Lung (tissue), 12 donors: ENCODE measurements around the gene TSPAN5. TPM values are rescaled to one million over a fixed set of nuclear protein-coding genes. Genes with fewer than 3 reads are reported as not detected.
A peak's percentile ranks its signal among the peaks of the same experiment; 100 is the strongest.

ENCODE experiments used
- ATAC-seq: fragments of 200-7000 bp; cut with Tn5 transposase; one replicate; pipeline ENCODE4 v1.9.1; 2020; ENCODE audit warnings: moderate number of reproducible peaks; ENCODE audit not compliant: insufficient read depth, low FRiP score
- DNase-seq, 3 donors: peaks; one replicate each; pipeline ENCODE4 v3.0.0-alpha.2; 2013 to 2017
- H3K27ac ChIP-seq, 2 donors: one replicate each; pipeline ENCODE4 v1.5.1; 2013; ENCODE audit warnings: mild to moderate bottlenecking in 2 of 2, moderate library complexity in 2 of 2, control low read depth in 1 of 2, inconsistent platforms in 1 of 2, low read depth in 1 of 2, low read length in 1 of 2
- H3K27me3 ChIP-seq, 3 donors: one replicate each; pipeline ENCODE4 v1.5.1; 2013; ENCODE audit warnings: low read length in 2 of 3; ENCODE audit not compliant: control insufficient read depth in 3 of 3, insufficient read depth in 3 of 3
- H3K36me3 ChIP-seq, 4 donors: one replicate each; pipeline ENCODE4 v1.5.1; 2013; ENCODE audit warnings: low read length in 4 of 4, mild to moderate bottlenecking in 1 of 4, moderate library complexity in 1 of 4; ENCODE audit not compliant: control insufficient read depth in 4 of 4, insufficient read depth in 4 of 4
- H3K4me1 ChIP-seq, 5 donors: one replicate each; pipeline ENCODE4 v1.5.1; 2013; ENCODE audit warnings: low read length in 5 of 5, mild to moderate bottlenecking in 2 of 5, moderate library complexity in 1 of 5; ENCODE audit not compliant: control insufficient read depth in 5 of 5, insufficient read depth in 5 of 5
- H3K4me3 ChIP-seq: one replicate; pipeline ENCODE4 v1.5.1; 2013; ENCODE audit warnings: mild to moderate bottlenecking, control low read depth, moderate library complexity
- H3K9ac ChIP-seq, 2 donors: one replicate each; pipeline ENCODE4 v1.5.1; 2013; ENCODE audit warnings: low read length in 2 of 2, control low read depth in 1 of 2; ENCODE audit not compliant: insufficient read depth in 1 of 2
- H3K9me3 ChIP-seq, 4 donors: one replicate each; pipeline ENCODE4 v1.5.1; 2013; ENCODE audit warnings: low read length in 3 of 4, mild to moderate bottlenecking in 1 of 4, moderate library complexity in 1 of 4; ENCODE audit not compliant: control insufficient read depth in 4 of 4, insufficient read depth in 3 of 4
- WGBS, 2 donors: extraction: QIAGEN DNeasy Blood & Tissue Kit; methylation state at CpG; one replicate each; pipeline ENCODE4 v1.1.7; 2013; 5-methylcytosine and 5-hydroxymethylcytosine counted together
- polyA plus RNA-seq, 2 donors: library from polyadenylated mRNA; stranded (reverse); fragments of 200-250 nt; gene quantifications; one replicate each; pipeline ENCODE4 v1.2.1, GENCODE V29; 2013
- total RNA-seq, 2 donors: library from RNA; depleted of rRNA in 1 of 2; stranded (reverse); fragments of >200 nt in 1 of 2; gene quantifications; one replicate each; pipeline ENCODE4 v1.2.1, GENCODE V29; 2014 to 2021
- TF ChIP-seq, protein P1 (sequence below): IDR thresholded peaks from 2 replicates; pipeline ENCODE4 v1.5.1; 2012; ENCODE audit warnings: mild to moderate bottlenecking; ENCODE audit errors: control extremely low read depth, extremely low read depth
- donor health status: control.
- donor health status: control.
- donor health status: Bipolar disorder and iron deficiency.
- donor health status: healthy.
- donor health status: DM: yes; HTN: yes; CAD: no.

TSPAN5 gene
- total and polyA plus RNA-seq, 4 donors, result 1.8 to 24.5 (median 6.3) TPM

GRCh38 chr4:98630737-98631454 is 27.5 kb downstream of the TSPAN5 start:
- no peak overlapping the region for H3K27ac ChIP-seq
- WGBS, 2 donors, result 86 to 91% methylated on average over 8 of the region's 8 CpGs
- H3K27me3 ChIP-seq, result no peaks in the 10 kb centered on the region
- peaks cover 0 to 7% (median 5%) of the 10 kb centered on the region in 5 donors for H3K4me1 ChIP-seq
- no peaks in the 10 kb centered on the region for H3K36me3 ChIP-seq
- TF ChIP-seq, protein P1, sequence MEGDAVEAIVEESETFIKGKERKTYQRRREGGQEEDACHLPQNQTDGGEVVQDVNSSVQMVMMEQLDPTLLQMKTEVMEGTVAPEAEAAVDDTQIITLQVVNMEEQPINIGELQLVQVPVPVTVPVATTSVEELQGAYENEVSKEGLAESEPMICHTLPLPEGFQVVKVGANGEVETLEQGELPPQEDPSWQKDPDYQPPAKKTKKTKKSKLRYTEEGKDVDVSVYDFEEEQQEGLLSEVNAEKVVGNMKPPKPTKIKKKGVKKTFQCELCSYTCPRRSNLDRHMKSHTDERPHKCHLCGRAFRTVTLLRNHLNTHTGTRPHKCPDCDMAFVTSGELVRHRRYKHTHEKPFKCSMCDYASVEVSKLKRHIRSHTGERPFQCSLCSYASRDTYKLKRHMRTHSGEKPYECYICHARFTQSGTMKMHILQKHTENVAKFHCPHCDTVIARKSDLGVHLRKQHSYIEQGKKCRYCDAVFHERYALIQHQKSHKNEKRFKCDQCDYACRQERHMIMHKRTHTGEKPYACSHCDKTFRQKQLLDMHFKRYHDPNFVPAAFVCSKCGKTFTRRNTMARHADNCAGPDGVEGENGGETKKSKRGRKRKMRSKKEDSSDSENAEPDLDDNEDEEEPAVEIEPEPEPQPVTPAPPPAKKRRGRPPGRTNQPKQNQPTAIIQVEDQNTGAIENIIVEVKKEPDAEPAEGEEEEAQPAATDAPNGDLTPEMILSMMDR, result no peak
- H3K9ac ChIP-seq, result no peak overlapping the region
- H3K4me3 ChIP-seq, result no peak overlapping the region
- no peaks in the 10 kb centered on the region for H3K9me3 ChIP-seq
- no peak for DNase-seq
- ATAC-seq, result no peak

DNA sequence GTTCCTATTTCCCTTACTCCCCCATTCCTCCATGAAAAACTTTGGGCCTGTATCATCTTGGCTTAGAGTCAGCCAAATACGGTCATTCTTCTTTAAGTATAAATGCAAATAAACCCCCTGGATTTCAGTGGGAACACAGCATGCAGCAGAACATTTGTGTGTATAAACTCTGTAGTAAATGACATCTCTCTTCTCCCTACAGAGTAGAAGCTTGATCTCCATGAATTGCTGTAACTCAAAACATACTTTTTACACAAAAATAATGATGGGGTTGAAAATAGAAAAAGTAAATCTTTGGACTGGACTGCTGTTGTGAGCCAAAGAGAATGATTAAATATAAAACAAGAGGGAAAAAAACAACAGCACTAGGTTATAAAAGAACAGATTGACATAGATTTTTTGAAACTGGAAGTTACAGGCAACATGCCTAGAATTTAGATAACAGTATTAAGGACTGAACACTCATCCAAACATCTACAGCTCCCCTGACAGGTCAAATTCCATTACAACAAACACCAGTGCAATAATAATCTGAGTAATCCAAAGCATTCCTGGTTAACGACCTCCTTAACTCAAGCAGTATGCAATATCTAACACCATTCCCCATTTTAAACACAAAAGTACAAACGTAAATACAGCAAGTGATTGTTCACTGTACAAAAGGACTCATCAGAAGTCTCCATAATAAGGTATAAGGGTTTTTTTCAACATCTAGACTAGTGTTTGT is 30.7 kb downstream of the TSPAN5 start:
- no peak for ATAC-seq
- H3K36me3 ChIP-seq, result no peaks in the 10 kb centered on the region
- TF ChIP-seq, protein P1, result no peak
- H3K4me1 ChIP-seq, result peaks cover 0 to 11% (median 6%) of the 10 kb centered on the region in 5 donors
- H3K4me3 ChIP-seq, result no peak overlapping the region
- H3K27me3 ChIP-seq, result no peaks in the 10 kb centered on the region
- H3K9me3 ChIP-seq, result no peaks in the 10 kb centered on the region
- H3K27ac ChIP-seq, result no peak overlapping the region
- no peak overlapping the region for H3K9ac ChIP-seq
- DNase-seq, result peak in 2 of 3 donors; percentile 41 to 45
- 44 to 60% methylated on average over 3 of the region's 3 CpGs for WGBS, 2 donors

DNA sequence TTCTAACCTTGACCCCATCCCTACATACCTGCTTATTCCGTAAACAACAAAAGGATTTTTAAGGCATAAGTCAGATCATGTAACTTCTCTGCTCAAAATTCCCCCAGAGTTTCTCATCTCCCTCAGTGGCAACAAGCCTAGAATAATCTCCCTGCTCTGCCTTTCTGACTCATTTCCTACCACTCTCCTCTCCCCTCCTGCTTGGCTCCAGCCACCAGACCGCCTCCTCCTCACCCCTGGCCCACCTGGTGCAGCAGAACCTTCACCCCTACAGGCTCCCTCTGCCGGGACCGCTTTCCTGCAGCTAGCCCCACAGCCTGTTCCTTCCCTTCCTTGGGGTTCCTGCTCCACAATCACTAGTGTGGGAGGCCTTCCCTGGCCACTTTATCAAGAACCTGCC is 32.1 kb downstream of the TSPAN5 start:
- peak; percentile 77 for ATAC-seq
- WGBS, 2 donors, result 66 to 79% methylated on average over 4 of the region's 4 CpGs
- H3K27me3 ChIP-seq, result no peaks in the 10 kb centered on the region
- no peaks in the 10 kb centered on the region for H3K9me3 ChIP-seq
- no peak overlapping the region for H3K4me3 ChIP-seq
- no peak overlapping the region for H3K27ac ChIP-seq
- no peaks in the 10 kb centered on the region for H3K36me3 ChIP-seq
- no peak for DNase-seq
- peaks cover 0 to 11% (median 6%) of the 10 kb centered on the region in 5 donors for H3K4me1 ChIP-seq
- TF ChIP-seq, protein P1, result no peak
- H3K9ac ChIP-seq, result no peak overlapping the region
